K562 (cell line): ENCODE measurements around the gene HS3ST2. TPM values are rescaled to one million over a fixed set of nuclear protein-coding genes. Genes with fewer than 3 reads are reported as not detected.

ENCODE experiments used
- ATAC-seq: fragments of 200-7000 bp; cut with Tn5 transposase; 3 replicates; pipeline ENCODE4 v1.9.1; 2020; ENCODE audit warnings: moderate library complexity
- BruUV-seq: library from RNA; stranded (reverse); fragments of 400-500 nt; replicated peaks from 2 replicates; lab custom pipeline; 2021; lab: Mats Ljungman, UMichigan
- CTCF ChIA-PET: fragments of 300-600 bp; formaldehyde crosslinking; extraction: SDS; loops from one replicate; lab custom pipeline; 2021; ENCODE audit warnings: low intra/inter-chr PET ratio; lab: Yijun Ruan, JAX
- POLR2A ChIA-PET: fragments of 300-600, 350-650 bp; sonication (Branson Sonifier 250); formaldehyde crosslinking; extraction: SDS; loops from one replicate; lab custom pipeline; 2021; ENCODE audit warnings: antibody characterized with exemption, inconsistent platforms; lab: Yijun Ruan, JAX
- DNase-seq, 4 experiments: peaks; one replicate each; pipeline versions ENCODE4 v3.0.0 to v3.0.0-alpha.2; 2011 to 2018; ENCODE audit warnings: low spot score in 3 of 4, mixed read lengths in 3 of 4; ENCODE audit errors: extremely low read depth in 1 of 4
- FAIRE-seq: peaks from 2 replicates; lab custom pipeline; 2011; peaks lifted over from hg19 to GRCh38; lab: Jason Lieb, UNC
- H2AFZ ChIP-seq: 2 replicates; pipeline ENCODE4 v1.6.0; 2011; ENCODE audit warnings: low read depth, low read length, control low read depth, inconsistent platforms
- H3K27ac ChIP-seq: fragments of 200-600 bp; 3 replicates; pipeline ENCODE4 v1.8.0; 2011; ENCODE audit warnings: low read depth, mild to moderate bottlenecking, control low read depth, inconsistent platforms, low read length, moderate library complexity, mixed read lengths; ENCODE audit errors: extremely low read depth
- H3K27me3 ChIP-seq, 2 experiments: fragments of 300-600 bp in 1 of 2; 2 replicates in 1 of 2; 3 replicates in 1 of 2; pipeline versions ENCODE4 v1.6.0 to v1.8.0; 2011; ENCODE audit warnings: inconsistent platforms in 2 of 2, low read length in 2 of 2, mild to moderate bottlenecking in 1 of 2, mixed read lengths in 1 of 2, moderate library complexity in 1 of 2; ENCODE audit not compliant: control insufficient read depth in 2 of 2, insufficient read depth in 2 of 2
- H3K36me3 ChIP-seq: fragments of 300-600 bp; 3 replicates; pipeline ENCODE4 v1.8.0; 2011; ENCODE audit warnings: mild to moderate bottlenecking, low read length, inconsistent platforms; ENCODE audit not compliant: control insufficient read depth, insufficient read depth
- H3K4me1 ChIP-seq, 2 experiments: fragments of 200-600 bp in 1 of 2; replicated peaks in 1 of 2; 2 replicates in 1 of 2; 3 replicates in 1 of 2; pipeline versions ENCODE4 v1.5.1 to v1.8.0; 2011; ENCODE audit warnings: inconsistent platforms in 2 of 2, low read length in 2 of 2, mild to moderate bottlenecking in 1 of 2, mixed read lengths in 1 of 2, moderate library complexity in 1 of 2; ENCODE audit not compliant: control insufficient read depth in 2 of 2, insufficient read depth in 2 of 2
- H3K4me2 ChIP-seq: 2 replicates; pipeline ENCODE4 v1.6.1; 2011; ENCODE audit warnings: low read length, control low read depth, inconsistent platforms, mixed read lengths; ENCODE audit not compliant: insufficient read depth
- H3K4me3 ChIP-seq: fragments of 200-600 bp; sonication (generic), shearing (Covaris generic); 2 replicates; pipeline ENCODE4 v1.5.1; 2016; ENCODE audit warnings: control low read depth, inconsistent platforms
- H3K79me2 ChIP-seq: fragments of 200-600 bp; 3 replicates; pipeline ENCODE4 v1.8.0; 2011; ENCODE audit warnings: low read length, inconsistent platforms; ENCODE audit not compliant: control insufficient read depth, insufficient read depth
- H3K9ac ChIP-seq, 2 experiments: 2 replicates each; pipeline versions ENCODE4 v1.6.0 to v1.6.1; 2011; ENCODE audit warnings: low read depth in 2 of 2, low read length in 2 of 2, control low read depth in 1 of 2, inconsistent platforms in 1 of 2, mild to moderate bottlenecking in 1 of 2, mixed read lengths in 1 of 2; ENCODE audit not compliant: insufficient read depth in 1 of 2
- H3K9me1 ChIP-seq: one replicate; pipeline ENCODE4 v1.6.0; 2011; ENCODE audit warnings: inconsistent platforms, mild to moderate bottlenecking, low read length, moderate library complexity; ENCODE audit not compliant: control insufficient read depth, insufficient read depth
- H3K9me3 ChIP-seq: replicated peaks from 2 replicates; pipeline ENCODE4 v1.5.1; 2011; ENCODE audit warnings: low read depth, low read length, inconsistent platforms; ENCODE audit not compliant: control insufficient read depth, insufficient read depth
- H4K20me1 ChIP-seq: replicated peaks from 2 replicates; pipeline ENCODE4 v1.6.1; 2011; ENCODE audit warnings: low read length, inconsistent platforms, mixed read lengths; ENCODE audit not compliant: control insufficient read depth, insufficient read depth
- BRD9 ChIP-seq: fragments of 450-650 bp; IDR thresholded peaks from 2 replicates; pipeline ENCODE4 v1.6.1; 2018; ENCODE audit warnings: low read depth; ENCODE audit not compliant: partially characterized antibody
- NBN ChIP-seq: fragments of 450-650 bp; IDR thresholded peaks from 2 replicates; pipeline ENCODE4 v1.6.1; 2016; ENCODE audit warnings: low read depth, mild to moderate bottlenecking
- PCBP2 ChIP-seq: fragments of 200-400 bp; formaldehyde crosslinking; IDR thresholded peaks from 2 replicates; pipeline ENCODE4 v1.6.1; 2018; ENCODE audit warnings: low read length, low read depth, mild to moderate bottlenecking, moderate library complexity; ENCODE audit not compliant: poor library complexity, severe bottlenecking
- POU5F1 ChIP-seq: fragments of 150-350 bp; IDR thresholded peaks from 2 replicates; pipeline ENCODE4 v1.6.1; 2014; ENCODE audit warnings: borderline replicate concordance, low read length, low read depth, mild to moderate bottlenecking; ENCODE audit not compliant: partially characterized antibody
- TSC22D4 ChIP-seq: fragments of 450-650 bp; IDR thresholded peaks from 2 replicates; pipeline ENCODE4 v1.6.1; 2016; ENCODE audit warnings: missing genetic modification characterization, missing biosample characterization, control low read depth
- ZNF76 ChIP-seq: fragments of 250-450 bp; sonication (Bioruptor Pico); IDR thresholded peaks from 2 replicates; pipeline ENCODE4 v1.4.0; 2020; ENCODE audit warnings: mild to moderate bottlenecking, moderate library complexity, borderline replicate concordance
- WGBS: fragments of 100-300 bp; shearing (Covaris generic); methylation state at CpG from one replicate; pipeline ENCODE4 v1.1.6; 2016; ENCODE audit warnings: low coverage, mixed read lengths; ENCODE audit not compliant: insufficient coverage; ENCODE audit errors: missing lambda C conversion rate; 5-methylcytosine and 5-hydroxymethylcytosine counted together
- in situ Hi-C: fragments of 300-500 bp; cut with MboI; formaldehyde crosslinking; loops from 4 replicates; pipeline ENCODE4 v1.15.0; 2018; ENCODE audit warnings: inconsistent platforms, mixed read lengths
- intact Hi-C: fragments of 100-400 bp; cut with micrococcal nuclease; formaldehyde crosslinking; loops from 2 replicates; pipeline ENCODE4 v1.14.2; 2022
- polyA plus RNA-seq, 8 experiments: library from polyadenylated mRNA; depleted of rRNA in 4 of 8; stranded (reverse) in 5 of 8; unstranded in 3 of 8; fragments of >200 nt; fragmentation: Nextera tagmentation in 2 of 8; fragmentation: Illumina TruSeq in 1 of 8; extraction: Ambion mirVana in 2 of 8; extraction: Trizol in 1 of 8; gene quantifications; 2 replicates each; pipeline versions ENCODE4 v1.2.1 to v1.2.3, GENCODE V29; 2011 to 2014; ENCODE audit warnings: inconsistent platforms in 1 of 8, missing spikeins in 1 of 8
- total RNA-seq, 7 experiments: library from RNA; depleted of rRNA in 6 of 7; stranded (reverse); fragments of >200 nt in 6 of 7; fragmentation: Illumina TruSeq in 2 of 7; extraction: Trizol in 2 of 7; gene quantifications; 2 replicates each; pipeline versions ENCODE4 v1.2.1 to v1.2.3, GENCODE V29; 2011 to 2021; ENCODE audit warnings: low replicate concordance in 1 of 7
- TF ChIP-seq, protein P1 (sequence below): fragments of 250-450 bp; sonication (Bioruptor Pico); IDR thresholded peaks from 2 replicates; pipeline ENCODE4 v1.8.0; 2022; ENCODE audit warnings: inconsistent platforms

Gene HS3ST2
- total and polyA plus RNA-seq, 9 of the 15 experiments (the other 6 are each of a cell fraction or from before 2014, with no cell fraction given) = not detected

DNA sequence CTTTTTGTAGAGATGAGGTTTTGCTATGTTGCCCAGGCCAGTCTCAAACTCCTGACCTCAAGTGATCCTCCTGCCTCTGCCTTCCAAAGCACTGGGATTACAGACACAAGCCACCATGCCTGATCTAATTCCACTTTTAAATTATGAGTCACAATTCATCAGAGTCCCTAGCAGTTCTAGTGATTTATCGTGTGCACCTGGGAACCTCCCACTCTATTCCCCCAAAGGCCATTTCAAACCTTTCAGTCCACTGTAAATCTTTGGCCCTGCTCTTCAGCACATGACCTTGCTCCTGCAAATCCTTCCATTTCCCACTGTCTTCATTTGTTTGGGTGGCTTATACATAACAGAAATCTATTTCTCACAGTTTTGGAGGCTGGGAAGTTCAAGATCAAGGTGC is 73.0 kb downstream of the HS3ST2 start:
- H3K27me3 ChIP-seq = no peaks in the 10 kb centered on the region
- WGBS = 0% methylated on average over 1 of the region's 1 CpG
- H3K9ac ChIP-seq = no peak overlapping the region
- TF ChIP-seq, protein P1, sequence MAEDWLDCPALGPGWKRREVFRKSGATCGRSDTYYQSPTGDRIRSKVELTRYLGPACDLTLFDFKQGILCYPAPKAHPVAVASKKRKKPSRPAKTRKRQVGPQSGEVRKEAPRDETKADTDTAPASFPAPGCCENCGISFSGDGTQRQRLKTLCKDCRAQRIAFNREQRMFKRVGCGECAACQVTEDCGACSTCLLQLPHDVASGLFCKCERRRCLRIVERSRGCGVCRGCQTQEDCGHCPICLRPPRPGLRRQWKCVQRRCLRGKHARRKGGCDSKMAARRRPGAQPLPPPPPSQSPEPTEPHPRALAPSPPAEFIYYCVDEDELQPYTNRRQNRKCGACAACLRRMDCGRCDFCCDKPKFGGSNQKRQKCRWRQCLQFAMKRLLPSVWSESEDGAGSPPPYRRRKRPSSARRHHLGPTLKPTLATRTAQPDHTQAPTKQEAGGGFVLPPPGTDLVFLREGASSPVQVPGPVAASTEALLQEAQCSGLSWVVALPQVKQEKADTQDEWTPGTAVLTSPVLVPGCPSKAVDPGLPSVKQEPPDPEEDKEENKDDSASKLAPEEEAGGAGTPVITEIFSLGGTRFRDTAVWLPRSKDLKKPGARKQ = no peak
- TF ChIP-seq PCBP2 = no peak
- no peak for TF ChIP-seq BRD9
- TF ChIP-seq NBN = no peak
- TF ChIP-seq POU5F1 = no peak
- intact Hi-C loops (no loop called here), in situ Hi-C loops (no loop called here)
- H3K4me1 ChIP-seq = no peaks in the 10 kb centered on the region
- H3K9me1 ChIP-seq = no peaks in the 10 kb centered on the region
- POLR2A ChIA-PET = no interaction called here
- H3K79me2 ChIP-seq = no peaks in the 10 kb centered on the region
- H3K4me2 ChIP-seq = no peak overlapping the region
- no TSS peak for BruUV-seq
- H4K20me1 ChIP-seq = no peaks in the 10 kb centered on the region
- H3K36me3 ChIP-seq = no peaks in the 10 kb centered on the region
- no peaks in the 10 kb centered on the region for H3K9me3 ChIP-seq
- FAIRE-seq = no peak
- H2AFZ ChIP-seq = no peak overlapping the region
- CTCF ChIA-PET = no interaction called here
- H3K4me3 ChIP-seq = no peak overlapping the region
- no peak for ATAC-seq
- H3K27ac ChIP-seq = no peak overlapping the region
- no peak for DNase-seq

DNA sequence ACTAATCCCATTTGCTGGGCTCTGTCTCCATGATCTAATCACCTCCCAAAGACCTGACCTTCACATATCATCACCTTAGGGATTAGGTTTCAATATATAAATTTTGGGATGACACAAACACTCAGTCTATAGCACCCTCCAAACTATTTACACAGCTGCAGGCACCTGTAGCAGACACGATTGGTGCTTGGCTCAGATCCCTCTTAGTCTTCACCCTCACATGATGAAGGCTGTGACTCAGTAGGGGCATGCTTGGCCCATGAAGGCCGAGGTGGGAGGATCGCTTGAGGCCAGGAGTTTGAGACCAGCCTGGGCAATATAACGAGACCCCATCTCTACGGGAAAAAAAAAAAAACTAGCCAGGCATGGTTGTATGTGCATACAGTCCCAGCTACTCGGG is 73.5 kb downstream of the HS3ST2 start:
- intact Hi-C loops = no loop called here
- H3K79me2 ChIP-seq = no peaks in the 10 kb centered on the region
- POLR2A ChIA-PET = no interaction called here
- no peak for ATAC-seq
- TF ChIP-seq ZNF76 (CRISPR knock-in tag) (no peak), TSC22D4 (tag) (no peak)
- TF ChIP-seq, all 486 proteins: peak for 0
- no peak overlapping the region for H2AFZ ChIP-seq
- BruUV-seq = no TSS peak
- H3K9me1 ChIP-seq = no peaks in the 10 kb centered on the region
- 3% methylated on average over 5 of the region's 6 CpGs for WGBS
- H4K20me1 ChIP-seq = no peaks in the 10 kb centered on the region
- no peak overlapping the region for H3K4me2 ChIP-seq
- no peaks in the 10 kb centered on the region for H3K27me3 ChIP-seq
- FAIRE-seq (no peak), DNase-seq (no peak)
- no peaks in the 10 kb centered on the region for H3K9me3 ChIP-seq
- no peaks in the 10 kb centered on the region for H3K4me1 ChIP-seq
- CTCF ChIA-PET = no interaction called here
- H3K36me3 ChIP-seq = no peaks in the 10 kb centered on the region
- no peak overlapping the region for H3K9ac ChIP-seq
- H3K4me3 ChIP-seq = no peak overlapping the region
- in situ Hi-C loops = no loop called here
- H3K27ac ChIP-seq = no peak overlapping the region
